ENCODE results near the gene LRRC28. TPM values are rescaled to one million over a fixed set of nuclear protein-coding genes. Genes with fewer than 3 reads are reported as not detected.

Gene LRRC28
- total RNA-seq, 4 donors from 2014 or later: 56.5 to 82.7 (median 64.2) TPM

GRCh38 chr15:99315636-99316035 lies 64.4 kb downstream of the LRRC28 start:
- Histone ChIP-seq H3K4me1 (no peaks in the 10 kb centered on the region), H3K4me3 (no peak overlapping the region), H3K36me3 (peaks cover 0 to 16% (median 0%) of the 10 kb centered on the region in 4 donors), H3K9me3 (peaks cover 7 to 11% of the 10 kb centered on the region in 2 donors), H3K27ac (no peak overlapping the region), H3K27me3 (no peaks in the 10 kb centered on the region)
- intact Hi-C loops (cut with DNase I; ENCODE audit: low total_unique reads): no loop called here
- DNase-seq: no peak
- WGBS, 2 donors (ENCODE audit: low coverage in 1 of 2): 93 to 98% methylated on average over 2 of the region's 2 CpGs
- in situ Hi-C loops (cut with MboI; ENCODE audit: low pct_ligation_motif_present in 1 of 4, low pct_unique_long_range_greater_than_20kb in 1 of 4, low sequenced_read_pairs in 3 of 4): no loop called here
- TF ChIP-seq POLR2A (IDR thresholded peaks at IDR 0.05) (no peak), CTCF (IDR thresholded peaks at IDR 0.05) (no peak), EP300 (IDR thresholded peaks at IDR 0.05; ENCODE audit: low read depth) (no peak), POLR2AphosphoS5 (IDR thresholded peaks at IDR 0.05) (no peak)

GRCh38 chr15:99320374-99321215 lies 69.3 kb downstream of the LRRC28 start:
- H3K36me3 ChIP-seq: no peaks in the 10 kb centered on the region
- H3K27ac ChIP-seq: no peak overlapping the region
- no peak for DNase-seq
- H3K4me3 ChIP-seq: no peak overlapping the region
- H3K27me3 ChIP-seq: no peaks in the 10 kb centered on the region
- in situ Hi-C loops (cut with MboI; ENCODE audit: low pct_ligation_motif_present in 1 of 4, low pct_unique_long_range_greater_than_20kb in 1 of 4, low sequenced_read_pairs in 3 of 4): no loop called here
- WGBS, 2 donors (ENCODE audit: low coverage in 1 of 2): 71 to 93% methylated on average over 1 of the region's 1 CpG
- peaks cover 0 to 5% (median 0%) of the 10 kb centered on the region in 4 donors for H3K4me1 ChIP-seq
- intact Hi-C loops (cut with DNase I; ENCODE audit: low total_unique reads): no loop called here
- TF ChIP-seq CTCF (IDR thresholded peaks at IDR 0.05): no peak
- TF ChIP-seq POLR2AphosphoS5 (IDR thresholded peaks at IDR 0.05): no peak
- no peak for TF ChIP-seq EP300 (IDR thresholded peaks at IDR 0.05; ENCODE audit: low read depth)
- TF ChIP-seq POLR2A (IDR thresholded peaks at IDR 0.05): no peak
- H3K9me3 ChIP-seq: no peaks in the 10 kb centered on the region

- no peak for DNase-seq
- TF ChIP-seq CTCF (IDR thresholded peaks at IDR 0.05) (no peak), POLR2AphosphoS5 (IDR thresholded peaks at IDR 0.05) (no peak), POLR2A (IDR thresholded peaks at IDR 0.05) (no peak), EP300 (IDR thresholded peaks at IDR 0.05; ENCODE audit: low read depth) (no peak)
- no peaks in the 10 kb centered on the region for H3K36me3 ChIP-seq
- no peak overlapping the region for H3K4me3 ChIP-seq
- in situ Hi-C loops (cut with MboI; ENCODE audit: low pct_ligation_motif_present in 1 of 4, low pct_unique_long_range_greater_than_20kb in 1 of 4, low sequenced_read_pairs in 3 of 4) (no loop called here), intact Hi-C loops (cut with DNase I; ENCODE audit: low total_unique reads) (no loop called here)
- no peaks in the 10 kb centered on the region for H3K27me3 ChIP-seq
- no peaks in the 10 kb centered on the region for H3K9me3 ChIP-seq
- H3K4me1 ChIP-seq: peaks cover 0 to 5% (median 0%) of the 10 kb centered on the region in 4 donors
- 88 to 98% methylated on average over 1 of the region's 1 CpG for WGBS, 2 donors (ENCODE audit: low coverage in 1 of 2)
- no peak overlapping the region for H3K27ac ChIP-seq
Observed at GRCh38 chr15:99321468-99321867, 70.2 kb downstream of the LRRC28 start.

GRCh38 chr15:99322643-99323405 lies 71.5 kb downstream of the LRRC28 start:
- H3K9me3 ChIP-seq: no peaks in the 10 kb centered on the region
- in situ Hi-C loops (cut with MboI; ENCODE audit: low pct_ligation_motif_present in 1 of 4, low pct_unique_long_range_greater_than_20kb in 1 of 4, low sequenced_read_pairs in 3 of 4) (no loop called here), intact Hi-C loops (cut with DNase I; ENCODE audit: low total_unique reads) (no loop called here)
- H3K4me3 ChIP-seq: no peak overlapping the region
- no peaks in the 10 kb centered on the region for H3K36me3 ChIP-seq
- 80 to 87% methylated on average over 2 of the region's 2 CpGs for WGBS, 2 donors (ENCODE audit: low coverage in 1 of 2)
- TF ChIP-seq EP300 (IDR thresholded peaks at IDR 0.05; ENCODE audit: low read depth): no peak
- TF ChIP-seq POLR2AphosphoS5 (IDR thresholded peaks at IDR 0.05): no peak
- no peak for TF ChIP-seq CTCF (IDR thresholded peaks at IDR 0.05)
- TF ChIP-seq POLR2A (IDR thresholded peaks at IDR 0.05): no peak
- H3K27me3 ChIP-seq: no peaks in the 10 kb centered on the region
- no peak overlapping the region for H3K27ac ChIP-seq
- H3K4me1 ChIP-seq: peaks cover 0 to 5% (median 0%) of the 10 kb centered on the region in 4 donors
- no peak for DNase-seq
